ENCODE results near the gene SLC26A3. TPM values are rescaled to one million over a fixed set of nuclear protein-coding genes. Genes with fewer than 3 reads are reported as not detected.
A peak's percentile ranks its signal among the peaks of the same experiment; 100 is the strongest.

Gene SLC26A3
- total RNA-seq, 4 donors from 2014 or later, result 1.0 TPM; not detected in 3

DNA sequence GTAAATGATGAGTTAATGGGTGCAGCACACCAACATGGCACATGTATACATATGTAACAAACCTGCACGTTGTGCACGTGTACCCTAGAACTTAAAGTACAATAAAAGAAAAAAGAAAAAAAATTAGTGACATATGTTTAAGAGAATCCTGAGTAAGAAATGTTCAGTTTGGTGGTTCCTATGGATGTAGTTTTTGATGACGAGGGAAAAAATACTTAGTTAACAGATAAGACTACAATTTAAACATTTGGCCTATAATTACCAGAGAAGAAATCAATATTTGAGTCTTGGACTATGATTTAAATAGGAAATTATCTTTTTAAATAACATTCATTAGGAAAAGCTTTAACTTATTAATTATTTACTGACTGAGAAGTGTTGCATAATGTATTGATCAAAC is 39.2 kb upstream of the SLC26A3 start:
- TF ChIP-seq, protein P1, sequence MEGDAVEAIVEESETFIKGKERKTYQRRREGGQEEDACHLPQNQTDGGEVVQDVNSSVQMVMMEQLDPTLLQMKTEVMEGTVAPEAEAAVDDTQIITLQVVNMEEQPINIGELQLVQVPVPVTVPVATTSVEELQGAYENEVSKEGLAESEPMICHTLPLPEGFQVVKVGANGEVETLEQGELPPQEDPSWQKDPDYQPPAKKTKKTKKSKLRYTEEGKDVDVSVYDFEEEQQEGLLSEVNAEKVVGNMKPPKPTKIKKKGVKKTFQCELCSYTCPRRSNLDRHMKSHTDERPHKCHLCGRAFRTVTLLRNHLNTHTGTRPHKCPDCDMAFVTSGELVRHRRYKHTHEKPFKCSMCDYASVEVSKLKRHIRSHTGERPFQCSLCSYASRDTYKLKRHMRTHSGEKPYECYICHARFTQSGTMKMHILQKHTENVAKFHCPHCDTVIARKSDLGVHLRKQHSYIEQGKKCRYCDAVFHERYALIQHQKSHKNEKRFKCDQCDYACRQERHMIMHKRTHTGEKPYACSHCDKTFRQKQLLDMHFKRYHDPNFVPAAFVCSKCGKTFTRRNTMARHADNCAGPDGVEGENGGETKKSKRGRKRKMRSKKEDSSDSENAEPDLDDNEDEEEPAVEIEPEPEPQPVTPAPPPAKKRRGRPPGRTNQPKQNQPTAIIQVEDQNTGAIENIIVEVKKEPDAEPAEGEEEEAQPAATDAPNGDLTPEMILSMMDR (IDR thresholded peaks at IDR 0.05), result no peak
- DNase-seq (ENCODE audit: low spot score), result no peak
- no peak for ATAC-seq (ENCODE audit: low FRiP score)

- TF ChIP-seq, protein P1 (IDR thresholded peaks at IDR 0.05), result no peak
- DNase-seq (ENCODE audit: low spot score) (no peak), ATAC-seq (ENCODE audit: low FRiP score) (no peak)
These were observed 36.0 kb upstream of the SLC26A3 start for GRCh38 chr7:107838816-107839565.

DNA sequence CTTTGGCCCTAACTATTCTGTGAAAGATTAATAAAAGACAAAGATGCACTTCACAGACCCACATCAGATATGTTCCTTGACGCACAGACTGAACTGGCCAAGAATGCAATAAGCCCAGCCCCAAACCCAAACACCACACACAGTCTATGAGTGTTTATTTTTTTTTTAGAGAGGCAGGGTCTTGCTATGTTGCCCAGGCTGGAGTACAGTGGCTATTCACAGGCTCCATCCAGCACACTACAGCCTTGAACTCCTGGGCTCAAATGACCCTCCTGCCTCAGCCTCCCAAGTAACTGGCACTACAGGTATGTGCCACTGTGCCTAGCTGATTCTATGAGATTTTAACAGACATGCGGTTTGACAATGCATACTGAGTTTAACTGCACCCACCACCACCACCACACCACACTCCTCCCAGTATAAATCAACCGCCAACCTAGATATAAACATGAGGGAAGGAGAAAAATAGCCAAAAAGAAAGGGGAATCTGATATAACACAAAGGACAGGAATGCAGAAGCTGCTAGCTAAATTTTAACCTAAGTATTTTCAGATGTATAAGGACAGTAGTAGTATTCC is 35.1 kb upstream of the SLC26A3 start:
- ATAC-seq (ENCODE audit: low FRiP score) (no peak), DNase-seq (ENCODE audit: low spot score) (no peak)
- TF ChIP-seq, protein P1 (IDR thresholded peaks at IDR 0.05), result no peak

DNA sequence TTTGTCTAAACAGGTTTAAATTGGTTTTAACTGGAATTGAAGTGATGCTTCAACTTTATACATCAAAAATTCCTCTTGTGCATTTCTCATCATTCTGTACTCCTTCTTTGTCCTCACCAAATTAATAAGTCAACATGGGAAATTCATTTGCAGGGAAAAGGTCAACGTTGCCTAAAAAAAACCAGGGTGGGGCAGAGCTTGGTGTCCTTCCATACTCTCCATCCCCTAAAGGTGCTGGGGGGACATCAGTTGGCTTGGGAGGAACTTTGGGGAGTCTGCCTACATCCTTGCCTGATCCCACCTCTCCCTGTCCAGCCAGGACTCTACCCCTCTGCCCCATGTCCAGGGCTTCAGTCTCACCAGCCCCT is 34.1 kb upstream of the SLC26A3 start:
- DNase-seq (ENCODE audit: low spot score), result no peak
- ATAC-seq (ENCODE audit: low FRiP score), result no peak
- TF ChIP-seq, protein P1 (IDR thresholded peaks at IDR 0.05), result no peak

DNA sequence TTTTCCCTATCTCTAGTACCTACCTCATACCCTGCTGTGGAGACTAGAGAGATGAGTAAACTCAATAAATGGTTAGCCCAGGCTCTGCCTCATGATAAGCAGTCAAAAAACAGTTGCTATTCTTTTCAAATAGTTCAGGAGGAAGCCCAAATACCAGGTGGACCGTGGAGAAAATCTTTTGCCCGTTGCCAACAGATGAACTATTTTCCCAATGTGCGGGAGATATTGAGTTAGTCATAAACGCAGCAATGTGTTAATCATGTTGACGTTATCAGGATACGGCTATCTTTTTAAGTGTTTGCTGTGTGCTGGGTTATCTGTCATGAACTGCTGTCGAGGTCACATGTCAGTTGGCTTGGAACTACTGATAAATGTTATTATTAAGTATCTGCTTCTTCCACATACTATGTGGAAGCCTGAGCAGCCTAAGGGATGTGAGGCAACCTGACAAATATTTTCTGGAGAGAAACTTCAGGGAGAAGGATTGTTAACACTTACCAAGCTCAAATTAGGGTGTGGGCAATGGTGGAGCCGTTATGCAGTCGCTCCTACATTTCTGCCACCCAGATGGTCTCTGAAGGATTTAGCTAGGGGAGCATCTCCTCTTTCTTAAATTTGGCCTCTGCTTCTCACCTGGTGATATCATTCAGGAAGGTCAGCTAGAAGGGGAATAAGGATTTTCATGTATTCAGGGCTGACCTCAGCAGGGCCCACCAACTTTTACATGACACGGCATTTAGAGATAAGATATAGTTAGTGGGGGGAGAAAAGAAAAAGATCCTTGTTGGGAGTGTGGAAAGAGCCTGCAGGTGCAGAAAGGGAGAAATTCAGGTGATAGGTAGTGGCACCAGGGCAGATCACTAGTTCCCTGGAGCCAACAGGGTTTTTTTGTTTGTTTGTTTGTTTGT is 33.5 kb upstream of the SLC26A3 start:
- TF ChIP-seq, protein P1 (IDR thresholded peaks at IDR 0.05), result no peak
- DNase-seq (ENCODE audit: low spot score), result no peak
- ATAC-seq (ENCODE audit: low FRiP score), result peak; percentile 77

GRCh38 chr7:107834401-107834800 is 31.4 kb upstream of the SLC26A3 start:
- ATAC-seq (ENCODE audit: low FRiP score) (no peak), DNase-seq (ENCODE audit: low spot score) (no peak)
- TF ChIP-seq, protein P1 (IDR thresholded peaks at IDR 0.05), result no peak
